Measurements from ENCODE around the gene HNRNPA3. TPM values are rescaled to one million over a fixed set of nuclear protein-coding genes. Genes with fewer than 3 reads are reported as not detected.

The HNRNPA3 gene
- total RNA-seq, 1 donor = 38.0 TPM

DNA sequence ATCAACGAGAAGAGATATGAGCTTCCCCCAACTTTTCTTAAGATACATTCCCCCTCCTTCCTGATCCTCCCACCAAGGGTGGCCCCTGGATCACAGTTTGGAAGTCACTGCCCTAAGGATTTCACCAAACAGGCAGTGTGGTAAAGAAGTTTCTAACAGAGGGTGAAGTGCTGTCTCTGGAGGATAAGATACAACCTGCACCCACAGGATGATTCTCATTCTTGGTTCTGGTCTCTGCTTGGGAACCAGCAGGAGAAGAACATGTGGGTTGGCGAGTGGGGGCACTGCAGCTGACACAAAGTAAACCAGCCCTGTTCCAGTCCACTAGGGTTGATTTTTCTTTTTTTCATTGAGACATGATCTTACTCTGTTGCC lies 42.6 kb downstream of the HNRNPA3 start:
- no peak for TF ChIP-seq CTCF (IDR thresholded peaks at IDR 0.05; ENCODE audit: insufficient read depth, low read depth, low read length)
- H3K4me3 ChIP-seq (ENCODE audit: low read depth, low read length) = no peak overlapping the region
- DNase-seq (ENCODE audit: low read depth) = no peak

GRCh38 chr2:177256026-177256425 lies 43.4 kb downstream of the HNRNPA3 start:
- no peak for TF ChIP-seq CTCF (IDR thresholded peaks at IDR 0.05; ENCODE audit: insufficient read depth, low read depth, low read length)
- DNase-seq (ENCODE audit: low read depth) = no peak
- H3K4me3 ChIP-seq (ENCODE audit: low read depth, low read length) = no peak overlapping the region

DNA sequence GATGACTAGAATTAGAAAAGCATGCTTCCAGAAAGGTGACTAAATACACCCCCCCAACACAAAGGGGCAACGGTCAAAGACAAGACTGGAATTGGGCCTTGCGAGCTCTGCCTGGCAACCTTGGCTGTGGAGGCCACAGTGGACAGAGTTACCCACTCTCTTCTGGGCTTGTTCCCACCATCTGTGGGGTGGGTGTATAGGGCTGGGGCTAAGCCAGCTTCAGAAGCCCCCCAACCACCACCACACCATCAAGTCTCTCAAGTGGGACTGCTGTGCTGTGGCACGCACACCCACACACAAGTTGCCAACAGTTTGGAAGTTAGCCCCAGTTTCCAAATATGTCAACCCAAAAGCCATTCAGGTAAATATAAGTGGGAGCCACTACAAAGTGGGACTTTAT lies 44.1 kb downstream of the HNRNPA3 start:
- H3K4me3 ChIP-seq (ENCODE audit: low read depth, low read length) = no peak overlapping the region
- no peak for DNase-seq (ENCODE audit: low read depth)
- no peak for TF ChIP-seq CTCF (IDR thresholded peaks at IDR 0.05; ENCODE audit: insufficient read depth, low read depth, low read length)

- no peak for DNase-seq (ENCODE audit: low read depth)
- no peak for TF ChIP-seq CTCF (IDR thresholded peaks at IDR 0.05; ENCODE audit: insufficient read depth, low read depth, low read length)
- peak overlapping the region; percentile 19 for H3K4me3 ChIP-seq (ENCODE audit: low read depth, low read length)
Observed at GRCh38 chr2:177257471-177257870, 44.9 kb downstream of the HNRNPA3 start.

DNA sequence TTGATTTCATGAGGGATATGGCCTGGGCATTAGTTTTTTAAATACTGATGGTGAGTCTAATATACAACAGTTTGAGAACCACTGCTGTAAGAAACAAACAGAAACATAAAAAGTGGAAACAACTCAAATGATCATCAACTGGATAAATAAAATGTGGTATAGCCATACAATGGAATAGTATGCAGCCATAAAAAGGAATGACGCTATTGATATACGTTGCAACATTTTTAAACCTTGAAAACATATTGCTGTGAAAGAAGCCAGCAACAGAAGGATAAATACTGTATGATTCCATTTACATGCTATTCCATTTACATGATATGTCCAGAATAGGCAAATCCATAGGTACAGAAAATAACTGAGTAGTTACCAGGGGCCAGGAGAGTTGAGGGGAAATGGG lies 45.5 kb downstream of the HNRNPA3 start:
- TF ChIP-seq CTCF (IDR thresholded peaks at IDR 0.05; ENCODE audit: insufficient read depth, low read depth, low read length) = no peak
- H3K4me3 ChIP-seq (ENCODE audit: low read depth, low read length) = no peak overlapping the region
- DNase-seq (ENCODE audit: low read depth) = no peak

- no peak for DNase-seq (ENCODE audit: low read depth)
- no peak for TF ChIP-seq CTCF (IDR thresholded peaks at IDR 0.05; ENCODE audit: insufficient read depth, low read depth, low read length)
- peak overlapping the region; percentile 91 for H3K4me3 ChIP-seq (ENCODE audit: low read depth, low read length)
Observed at GRCh38 chr2:177260379-177260778, 47.8 kb downstream of the HNRNPA3 start.
